Activated T-helper 9 cell treated with anti-CD3 and anti-CD28 coated beads, Interleukin-2, amount 50 U/mL, for 16 hours (primary cell): ENCODE results near the gene MAP3K5.

ENCODE experiments used
- DNase-seq: peaks from one replicate; pipeline ENCODE4 v3.0.0-alpha.2; 2020; ENCODE audit warnings: low read depth

MAP3K5 gene

GRCh38 chr6:136571065-136571464, 221.2 kb downstream of the MAP3K5 start:
- DNase-seq = no peak

- no peak for DNase-seq
Measured at GRCh38 chr6:136568129-136568528, 224.1 kb downstream of the MAP3K5 start.

- DNase-seq = no peak
Measured at GRCh38 chr6:136567688-136568087, 224.6 kb downstream of the MAP3K5 start.

- DNase-seq = no peak
Measured at GRCh38 chr6:136566851-136567250, 225.4 kb downstream of the MAP3K5 start.

GRCh38 chr6:136566007-136566487, 226.2 kb downstream of the MAP3K5 start:
- DNase-seq = no peak

GRCh38 chr6:136564180-136564579, 228.1 kb downstream of the MAP3K5 start:
- no peak for DNase-seq

- no peak for DNase-seq
Measured at GRCh38 chr6:136563386-136564152, 228.7 kb downstream of the MAP3K5 start.

GRCh38 chr6:136562211-136562610, 230.1 kb downstream of the MAP3K5 start:
- no peak for DNase-seq

GRCh38 chr6:136553166-136553787, 239.0 kb downstream of the MAP3K5 start:
- no peak for DNase-seq

GRCh38 chr6:136552054-136552453, 240.2 kb downstream of the MAP3K5 start:
- no peak for DNase-seq

- DNase-seq = no peak
Measured at GRCh38 chr6:136551103-136551502, 241.2 kb downstream of the MAP3K5 start.

- peak; percentile 57 for DNase-seq
Measured at GRCh38 chr6:136550330-136551071, 241.8 kb downstream of the MAP3K5 start, which contains the start of gene MAP7. TSS of gene MAP7 (minus strand) at chr6:136550422. CDS start at chr6:136550408, 14 bp downstream.

GRCh38 chr6:136550045-136550329, 242.3 kb downstream of the MAP3K5 start:
- no peak for DNase-seq

GRCh38 chr6:136549300-136550044, 242.8 kb downstream of the MAP3K5 start:
- no peak for DNase-seq

- DNase-seq = no peak
Measured at GRCh38 chr6:136548582-136549299, 243.5 kb downstream of the MAP3K5 start.

GRCh38 chr6:136547871-136548270, 244.4 kb downstream of the MAP3K5 start:
- DNase-seq = no peak

- no peak for DNase-seq
Measured at GRCh38 chr6:136547336-136547735, 244.9 kb downstream of the MAP3K5 start.

- no peak for DNase-seq
Measured at GRCh38 chr6:136546331-136546730, 245.9 kb downstream of the MAP3K5 start.

- no peak for DNase-seq
Measured at GRCh38 chr6:136544326-136544725, 248.0 kb downstream of the MAP3K5 start.

- no peak for DNase-seq
Measured at GRCh38 chr6:136541395-136541794, 250.9 kb downstream of the MAP3K5 start.

GRCh38 chr6:136539967-136540652, 252.2 kb downstream of the MAP3K5 start:
- no peak for DNase-seq
